AG04450 (cell line): ENCODE data around the gene CYP4F2. TPM values are rescaled to one million over a fixed set of nuclear protein-coding genes. Genes with fewer than 3 reads are reported as not detected.

ENCODE experiments used
- CTCF ChIA-PET: fragments of 300-600, 350-600 bp; formaldehyde crosslinking; extraction: SDS; loops from one replicate; lab custom pipeline; 2022; ENCODE audit warnings: antibody characterized with exemption, inconsistent platforms; lab: Charles Lee
- POLR2A ChIA-PET: fragments of 350-600 bp; formaldehyde crosslinking; extraction: SDS; loops from one replicate; lab custom pipeline; 2021; ENCODE audit warnings: antibody characterized with exemption, inconsistent platforms; lab: Yijun Ruan, JAX
- DNase-seq: peaks from one replicate; pipeline ENCODE4 v3.0.0-alpha.2; 2011; ENCODE audit warnings: low read depth, low spot score
- H3K27ac ChIP-seq: one replicate; pipeline ENCODE4 v1.5.1; 2012; ENCODE audit warnings: low read depth, low read length, control low read depth
- H3K27me3 ChIP-seq: one replicate; pipeline ENCODE4 v1.6.0; 2012; ENCODE audit warnings: low read length; ENCODE audit not compliant: control insufficient read depth, insufficient read depth
- H3K4me3 ChIP-seq: 2 replicates; pipeline ENCODE4 v1.5.1; 2011; ENCODE audit warnings: mild to moderate bottlenecking, low read depth, low read length, control low read depth
- H3K9me3 ChIP-seq: 2 replicates; pipeline ENCODE4 v1.5.1; 2012; ENCODE audit warnings: low read length; ENCODE audit not compliant: control insufficient read depth, insufficient read depth
- CTCF ChIP-seq: IDR thresholded peaks from 2 replicates; pipeline ENCODE4 v1.5.1; 2011; ENCODE audit warnings: low read depth, low read length, control low read depth, inconsistent platforms
- polyA plus RNA-seq: library from polyadenylated mRNA; depleted of rRNA; stranded (reverse); fragments of >200 nt; gene quantifications from 2 replicates; pipeline ENCODE4 v1.2.3, GENCODE V29; 2011

CYP4F2 gene
- polyA plus RNA-seq, 1 experiment = not detected

- Histone ChIP-seq H3K4me3 (no peak overlapping the region), H3K27me3 (no peaks in the 10 kb centered on the region), H3K27ac (no peak overlapping the region), H3K9me3 (peaks cover 5% of the 10 kb centered on the region; the same call in 1 of the 2 replicates)
- ChIA-PET POLR2A (no interaction called here), CTCF (interaction anchor here (1.8 kb wide), 1 partner anchor 12 kb away, joined by 6 read pairs; no protein-coding TSS in a partner anchor)
- peak; percentile 50 for TF ChIP-seq CTCF
- no peak for DNase-seq
Measured at GRCh38 chr19:15869109-15869555, 28.7 kb downstream of the CYP4F2 start.

- no peaks in the 10 kb centered on the region for H3K27me3 ChIP-seq
- H3K27ac ChIP-seq = no peak overlapping the region
- ChIA-PET POLR2A (no interaction called here), CTCF (interaction anchor here (0.7 kb wide), 1 partner anchor 791 kb away, joined by 4 read pairs; no protein-coding TSS in a partner anchor)
- no peak for TF ChIP-seq CTCF
- no peak for DNase-seq
- peaks cover 9% of the 10 kb centered on the region for H3K9me3 ChIP-seq
- H3K4me3 ChIP-seq = no peak overlapping the region
Measured at GRCh38 chr19:15866636-15867035, 31.2 kb downstream of the CYP4F2 start.

- Histone ChIP-seq H3K27me3 (no peaks in the 10 kb centered on the region), H3K4me3 (no peak overlapping the region), H3K9me3 (peaks cover 9% of the 10 kb centered on the region), H3K27ac (no peak overlapping the region)
- DNase-seq = no peak
- ChIA-PET POLR2A (no interaction called here), CTCF (no interaction called here)
- no peak for TF ChIP-seq CTCF
Measured at GRCh38 chr19:15864824-15865223, 33.0 kb downstream of the CYP4F2 start.

- H3K27me3 ChIP-seq = no peaks in the 10 kb centered on the region
- CTCF ChIA-PET = no interaction called here
Measured at GRCh38 chr19:15863272-15863671, 34.6 kb downstream of the CYP4F2 start.

GRCh38 chr19:15862444-15862843, 35.4 kb downstream of the CYP4F2 start:
- H3K4me3 ChIP-seq = no peak overlapping the region
- no peak overlapping the region for H3K27ac ChIP-seq
- CTCF ChIA-PET = no interaction called here
- no peaks in the 10 kb centered on the region for H3K27me3 ChIP-seq
- TF ChIP-seq CTCF = no peak
- peaks cover 9% of the 10 kb centered on the region for H3K9me3 ChIP-seq
- no peak for DNase-seq
- POLR2A ChIA-PET = no interaction called here

More at GRCh38 chr19:15863272-15863671, 34.6 kb downstream of the CYP4F2 start:
- H3K9me3 ChIP-seq = peaks cover 9% of the 10 kb centered on the region
- DNase-seq = no peak
- POLR2A ChIA-PET = no interaction called here
- TF ChIP-seq CTCF = no peak
- H3K4me3 ChIP-seq = no peak overlapping the region
- no peak overlapping the region for H3K27ac ChIP-seq
